ENCODE data around the gene CLCNKB. TPM values are rescaled to one million over a fixed set of nuclear protein-coding genes. Genes with fewer than 3 reads are reported as not detected.
A peak's percentile ranks its signal among the peaks of the same experiment; 100 is the strongest.
"Not testable (repeated sequence)": the region's sequence is repeated elsewhere in the genome, so short reads cannot be mapped to it uniquely, and the experiment has no call there.

Gene CLCNKB
- total RNA-seq, 1 donor from 2014 or later, result 0.57 TPM

GRCh38 chr1:16054598-16055540 lies 11.3 kb downstream of the CLCNKB start:
- Mint-ChIP-seq H3K36me3 (ENCODE audit: low read depth) (no peaks in the 10 kb centered on the region), H3K9me3 (ENCODE audit: low read depth) (no peaks in the 10 kb centered on the region), H3K4me1 (ENCODE audit: low read depth) (peaks cover 6% of the 10 kb centered on the region), H3K4me3 (ENCODE audit: unreplicated experiment) (no peak overlapping the region), H3K27me3 (ENCODE audit: low read depth) (peaks cover 2% of the 10 kb centered on the region), H3K27ac (ENCODE audit: unreplicated experiment) (no peak overlapping the region)
- TF ChIP-seq CTCF (IDR thresholded peaks at IDR 0.05), result no peak
- DNase-seq (ENCODE audit: low spot score), result no peak

GRCh38 chr1:16055613-16056520 lies 12.3 kb downstream of the CLCNKB start:
- Mint-ChIP-seq H3K4me1 (ENCODE audit: low read depth) (peaks cover 6% of the 10 kb centered on the region), H3K36me3 (ENCODE audit: low read depth) (no peaks in the 10 kb centered on the region), H3K27me3 (ENCODE audit: low read depth) (peaks cover 2% of the 10 kb centered on the region), H3K4me3 (ENCODE audit: unreplicated experiment) (no peak overlapping the region), H3K27ac (ENCODE audit: unreplicated experiment) (peak overlapping the region; percentile 36), H3K9me3 (ENCODE audit: low read depth) (no peaks in the 10 kb centered on the region)
- TF ChIP-seq CTCF (IDR thresholded peaks at IDR 0.05), result peak; percentile 90
- DNase-seq (ENCODE audit: low spot score), result no peak

GRCh38 chr1:16056521-16056912 lies 12.9 kb downstream of the CLCNKB start:
- not testable (repeated sequence) for H3K36me3 Mint-ChIP-seq (ENCODE audit: low read depth); H3K27ac Mint-ChIP-seq (ENCODE audit: unreplicated experiment); DNase-seq (ENCODE audit: low spot score); H3K9me3 Mint-ChIP-seq (ENCODE audit: low read depth); H3K27me3 Mint-ChIP-seq (ENCODE audit: low read depth); H3K4me3 Mint-ChIP-seq (ENCODE audit: unreplicated experiment); H3K4me1 Mint-ChIP-seq (ENCODE audit: low read depth)

- not testable (repeated sequence) for H3K27me3 Mint-ChIP-seq (ENCODE audit: low read depth); H3K9me3 Mint-ChIP-seq (ENCODE audit: low read depth); H3K27ac Mint-ChIP-seq (ENCODE audit: unreplicated experiment); H3K4me3 Mint-ChIP-seq (ENCODE audit: unreplicated experiment); H3K4me1 Mint-ChIP-seq (ENCODE audit: low read depth); DNase-seq (ENCODE audit: low spot score); H3K36me3 Mint-ChIP-seq (ENCODE audit: low read depth)
Observed at GRCh38 chr1:16057314-16057915, 13.8 kb downstream of the CLCNKB start.

GRCh38 chr1:16058394-16059120 lies 15.0 kb downstream of the CLCNKB start:
- DNase-seq (ENCODE audit: low spot score); H3K36me3 Mint-ChIP-seq (ENCODE audit: low read depth); H3K4me1 Mint-ChIP-seq (ENCODE audit: low read depth); H3K27me3 Mint-ChIP-seq (ENCODE audit: low read depth); H3K4me3 Mint-ChIP-seq (ENCODE audit: unreplicated experiment); H3K27ac Mint-ChIP-seq (ENCODE audit: unreplicated experiment); H3K9me3 Mint-ChIP-seq (ENCODE audit: low read depth): not testable (repeated sequence)

- Mint-ChIP-seq H3K4me3 (ENCODE audit: unreplicated experiment) (no peak overlapping the region), H3K9me3 (ENCODE audit: low read depth) (no peaks in the 10 kb centered on the region), H3K4me1 (ENCODE audit: low read depth) (peaks cover under 1% of the 10 kb centered on the region), H3K36me3 (ENCODE audit: low read depth) (no peaks in the 10 kb centered on the region), H3K27ac (ENCODE audit: unreplicated experiment) (no peak overlapping the region), H3K27me3 (ENCODE audit: low read depth) (peaks cover 16% of the 10 kb centered on the region)
- no peak for DNase-seq (ENCODE audit: low spot score)
- no peak for TF ChIP-seq CTCF (IDR thresholded peaks at IDR 0.05)
Observed at GRCh38 chr1:16061266-16061665, 17.7 kb downstream of the CLCNKB start.

GRCh38 chr1:16061989-16062686 lies 18.6 kb downstream of the CLCNKB start:
- H3K27me3 Mint-ChIP-seq (ENCODE audit: low read depth), result peaks cover 16% of the 10 kb centered on the region
- H3K9me3 Mint-ChIP-seq (ENCODE audit: low read depth); H3K4me3 Mint-ChIP-seq (ENCODE audit: unreplicated experiment); DNase-seq (ENCODE audit: low spot score); H3K4me1 Mint-ChIP-seq (ENCODE audit: low read depth); H3K27ac Mint-ChIP-seq (ENCODE audit: unreplicated experiment); H3K36me3 Mint-ChIP-seq (ENCODE audit: low read depth): not testable (repeated sequence)

- peaks cover 15% of the 10 kb centered on the region for H3K27me3 Mint-ChIP-seq (ENCODE audit: low read depth)
- H3K4me3 Mint-ChIP-seq (ENCODE audit: unreplicated experiment); H3K27ac Mint-ChIP-seq (ENCODE audit: unreplicated experiment); H3K9me3 Mint-ChIP-seq (ENCODE audit: low read depth); H3K4me1 Mint-ChIP-seq (ENCODE audit: low read depth); DNase-seq (ENCODE audit: low spot score); H3K36me3 Mint-ChIP-seq (ENCODE audit: low read depth): not testable (repeated sequence)
Observed at GRCh38 chr1:16062687-16063075, 19.1 kb downstream of the CLCNKB start.

Data from chondrocyte (in vitro differentiated cells).